ENCODE data around the gene SLC11A2. TPM values are rescaled to one million over a fixed set of nuclear protein-coding genes. Genes with fewer than 3 reads are reported as not detected.

The SLC11A2 gene
- total RNA-seq, 1 experiment from 2014 or later, result 47.9 TPM

GRCh38 chr12:51075390-51075789, 49.2 kb upstream of the SLC11A2 start:
- WGBS (ENCODE audit: extremely low coverage, insufficient read length, low lambda C conversion rate), result no CpG with 5 or more reads among the region's 5 CpGs
- Histone ChIP-seq H4K8ac (replicated peaks; ENCODE audit: insufficient read length, low read depth, low read length) (no peak overlapping the region), H3K9me3 (ENCODE audit: control insufficient read depth, low read depth, low read length) (no peaks in the 10 kb centered on the region), H2BK20ac (ENCODE audit: low read depth, low read length, poor library complexity, severe bottlenecking) (no peak overlapping the region), H3K23ac (ENCODE audit: insufficient read length, low read depth, low read length) (no peak overlapping the region), H4K91ac (ENCODE audit: insufficient read length, low read depth, low read length) (no peak overlapping the region), H3K79me1 (ENCODE audit: insufficient read depth, low read depth, low read length, poor library complexity, severe bottlenecking) (no peaks in the 10 kb centered on the region), H2AK5ac (ENCODE audit: insufficient read length, low read length) (no peak overlapping the region), H3K4me2 (ENCODE audit: insufficient read depth, insufficient read length, low read length) (no peak overlapping the region), H3K23me2 (ENCODE audit: insufficient read length, low read depth, low read length, poor library complexity, severe bottlenecking) (no peaks in the 10 kb centered on the region), H2BK15ac (ENCODE audit: low read depth, low read length) (no peak overlapping the region), H3K4me1 (ENCODE audit: insufficient read depth, low read length) (no peaks in the 10 kb centered on the region), H3K79me2 (ENCODE audit: insufficient read depth, low read length) (peaks cover 6% of the 10 kb centered on the region; the same call in 1 of the 2 replicates), H4K5ac (ENCODE audit: insufficient read length, low read depth, low read length) (no peak overlapping the region), H2BK120ac (ENCODE audit: low read depth, low read length, poor library complexity, severe bottlenecking) (no peak overlapping the region), H3K18ac (ENCODE audit: insufficient read length, low read depth, low read length) (no peak overlapping the region), H4K20me1 (ENCODE audit: control insufficient read depth, insufficient read depth, insufficient read length) (no peaks in the 10 kb centered on the region), H2BK5ac (ENCODE audit: insufficient read length, low read length) (no peak overlapping the region), H3K27ac (ENCODE audit: insufficient read length, low read depth, low read length) (no peak overlapping the region), H3T11ph (ENCODE audit: low read length) (no peak overlapping the region), H2BK12ac (ENCODE audit: insufficient read length, low read depth, low read length) (no peak overlapping the region), H3K14ac (ENCODE audit: insufficient read depth, low read length) (no peak overlapping the region), H2AFZ (ENCODE audit: low read length) (no peak overlapping the region), H3K9ac (ENCODE audit: extremely low read depth, insufficient read length, low read length) (no peak overlapping the region), H3K56ac (ENCODE audit: insufficient read length, low read depth, low read length) (no peak overlapping the region), H3K4ac (ENCODE audit: low read depth, low read length) (no peak overlapping the region), H3K27me3 (ENCODE audit: insufficient read depth, low read length) (no peaks in the 10 kb centered on the region)
- Mint-ChIP-seq H3K9me3 (peaks cover 0 to 2% of the 10 kb centered on the region in 2 experiments; a peak in 1 of 5 replicates), H3K4me3 (no peak overlapping the region), H3K27me3 (ENCODE audit: low read depth) (no peaks in the 10 kb centered on the region), H3K27ac (no peak overlapping the region), H3K4me1 (no peaks in the 10 kb centered on the region), H3K36me3 (ENCODE audit: insufficient read depth in 1 of 3, low read depth in 3 of 3) (peaks cover 29 to 56% (median 48%) of the 10 kb centered on the region in 3 experiments)
- DNase-seq, result no peak
- no peak for TF ChIP-seq CTCF (conservative IDR thresholded peaks at IDR 0.05)

Measured in H9 (cell line).